Heart right ventricle (tissue), 16 donors: ENCODE measurements around the gene ZNF559. TPM values are rescaled to one million over a fixed set of nuclear protein-coding genes. Genes with fewer than 3 reads are reported as not detected.

Experiments used
- ATAC-seq, 8 donors: fragments of 200-7000 bp; cut with Tn5 transposase; one replicate each; pipeline ENCODE4 v1.9.1; 2020; ENCODE audit warnings: mild to moderate bottlenecking in 8 of 8, moderate library complexity in 8 of 8, moderate number of reproducible peaks in 1 of 8
- DNase-seq, 2 donors: peaks; one replicate each; pipeline ENCODE4 v3.0.0-alpha.2; 2020
- H3K27ac ChIP-seq, 10 donors: fragments of 200-600 bp; sonication (generic) in 2 of 10; one replicate each; pipeline versions ENCODE4 v1.5.0 to v1.8.0; 2020 to 2022; ENCODE audit warnings: mild to moderate bottlenecking in 3 of 10
- H3K27me3 ChIP-seq, 7 donors: fragments of 200-600 bp; one replicate each; pipeline ENCODE4 v1.8.0; 2021 to 2022; ENCODE audit warnings: mild to moderate bottlenecking in 2 of 7
- H3K36me3 ChIP-seq, 9 donors: fragments of 200-600 bp; sonication (generic) in 1 of 9; one replicate each; pipeline versions ENCODE4 v1.5.0 to v1.8.0; 2020 to 2022; ENCODE audit warnings: mild to moderate bottlenecking in 2 of 9
- H3K4me1 ChIP-seq, 9 donors: fragments of 200-600 bp; sonication (generic) in 1 of 9; one replicate each; pipeline versions ENCODE4 v1.5.0 to v1.8.0; 2020 to 2022; ENCODE audit warnings: mild to moderate bottlenecking in 4 of 9
- H3K4me3 ChIP-seq, 10 donors: fragments of 200-600 bp; sonication (generic) in 2 of 10; one replicate each; pipeline versions ENCODE4 v1.5.0 to v1.8.0; 2020 to 2022; ENCODE audit warnings: mild to moderate bottlenecking in 7 of 10, moderate library complexity in 2 of 10
- H3K9me3 ChIP-seq, 11 donors: fragments of 200-600 bp in 10 of 11; sonication (generic) in 2 of 11; one replicate each; pipeline versions ENCODE4 v1.5.0 to v1.8.0; 2013 to 2022; ENCODE audit warnings: mild to moderate bottlenecking in 2 of 11, control low read depth in 1 of 11, moderate library complexity in 1 of 11
- CTCF ChIP-seq, 9 donors: fragments of 200-600 bp; sonication (generic) in 2 of 9; IDR thresholded peaks; one replicate each; pipeline versions ENCODE4 v1.5.0 to v1.8.0; 2021 to 2022; ENCODE audit warnings: antibody characterized with exemption in 9 of 9, mild to moderate bottlenecking in 5 of 9, moderate library complexity in 1 of 9
- WGBS, 2 donors: extraction: QIAGEN DNeasy Blood & Tissue Kit; methylation state at CpG; one replicate each; pipeline ENCODE4 v1.1.7; 2013; ENCODE audit warnings: inconsistent platforms in 1 of 2; 5-methylcytosine and 5-hydroxymethylcytosine counted together
- intact Hi-C, 10 donors: fragments of 100-400 bp; cut with DNase I; formaldehyde crosslinking; loops; one replicate each; pipeline versions ENCODE4 v1.11.1 to v1.14.2; 2022
- polyA plus RNA-seq, 2 donors: library from polyadenylated mRNA; stranded (reverse); fragments of 200-250 nt; gene quantifications; one replicate each; pipeline ENCODE4 v1.2.3, GENCODE V29; 2013
- total RNA-seq, 10 donors: library from RNA; stranded (reverse); fragmentation: NEBNext Ultra II Directional in 3 of 10; extraction: Animal tissue kit (Norgen Biotek cat#: 25700) in 3 of 10; gene quantifications; one replicate each; pipeline versions ENCODE4 v1.2.1 to v1.2.4, GENCODE V29; 2021 to 2023
- donor health status: Arrhythmogenic right ventricular cardiomyopathy.
- donor health status: ischemic (EF 13 %, LVEDD 7.1; RV severe dilation, severe dysfunction).
- donor health status: healthy with polysubstance abuse.
- donor health status: DM: no; HTN: yes; CAD: no.
- donor health status: DM: no; HTN: no; CAD: no.
- donor health status: ischemic (EF 25% LVEDD 6.9; RV normal size, moderate dysfunction).
- donor health status: ischemic (EF 25% LVEDD 5.7; RV mildly dilated, moderate dysfunction).
- donor health status: healthy.
- donor health status: DM: yes; HTN: yes; CAD: no.
- donor health status: Ischemic cardiomyopathy.
- donor health status: ischemic (EF 35%, LVEDD 5.7; RV mildly dilated, moderate dysfunction).
- donor health status: nonischemic (EF 11% LVEDD 7.7; RV severe dilation, severe dysfunction).
- donor health status: DM: yes; HTN: yes; CAD: no.
- donor health status: PGD.
- donor health status: ischemic (EF 29% LVEDD 5.4; RV normal size, mild dysfunction).
- donor health status: nonischemic (EF 23%, LVEDD 6.1; RV moderate dilation, normal function).

Gene ZNF559
- total and polyA plus RNA-seq, 12 donors: 9.8 to 42.8 (median 17.5) TPM

- DNase-seq (no peak), ATAC-seq (no peak)
- Histone ChIP-seq H3K36me3 (peaks cover 0 to 100% (median 43%) of the 10 kb centered on the region in 9 donors), H3K9me3 (peaks cover 3 to 100% (median 95%) of the 10 kb centered on the region in 11 donors), H3K4me1 (no peaks in the 10 kb centered on the region), H3K27me3 (no peaks in the 10 kb centered on the region), H3K27ac (no peak overlapping the region), H3K4me3 (no peak overlapping the region)
- intact Hi-C loops: no loop called here
- no peak for TF ChIP-seq CTCF (IDR thresholded peaks at IDR 0.05)
Measured at GRCh38 chr19:9353011-9353410, 29.0 kb downstream of the ZNF559 start.

- TF ChIP-seq CTCF (IDR thresholded peaks at IDR 0.05): no peak
- intact Hi-C loops: no loop called here
- H3K9me3 ChIP-seq: peaks cover 0 to 100% (median 94%) of the 10 kb centered on the region in 11 donors
- 88 to 91% methylated on average over 2 of the region's 2 CpGs for WGBS, 2 donors
- no peaks in the 10 kb centered on the region for H3K27me3 ChIP-seq
- no peak for DNase-seq
- H3K4me1 ChIP-seq: no peaks in the 10 kb centered on the region
- no peak overlapping the region for H3K4me3 ChIP-seq
- no peak for ATAC-seq
- no peak overlapping the region for H3K27ac ChIP-seq
- H3K36me3 ChIP-seq: peaks cover 0 to 100% (median 48%) of the 10 kb centered on the region in 9 donors
Measured at GRCh38 chr19:9354651-9355050, 30.7 kb downstream of the ZNF559 start.

- intact Hi-C loops: no loop called here
- Histone ChIP-seq H3K27me3 (no peaks in the 10 kb centered on the region), H3K4me3 (peak within 1 kb of the TSS in 6 of 10 donors; percentile 21 to 47 (median 39))
Measured at GRCh38 chr19:9362905-9363304, 38.9 kb downstream of the ZNF559 start, which contains the start of gene ZNF177. Gene ZNF177 (plus strand): TSS chr19:9363013. CDS start chr19:9378312, 15,299 bp downstream.

GRCh38 chr19:9370738-9371619 is 47.0 kb downstream of the ZNF559 start:
- H3K4me3 ChIP-seq: no peak overlapping the region
- H3K4me1 ChIP-seq: no peaks in the 10 kb centered on the region
- ATAC-seq: no peak
- WGBS, 2 donors: 90 to 95% methylated on average over 6 of the region's 6 CpGs
- no peak overlapping the region for H3K27ac ChIP-seq
- no peak for DNase-seq
- H3K27me3 ChIP-seq: no peaks in the 10 kb centered on the region
- intact Hi-C loops: no loop called here
- H3K9me3 ChIP-seq: peaks cover 0 to 100% (median 92%) of the 10 kb centered on the region in 11 donors
- no peak for TF ChIP-seq CTCF (IDR thresholded peaks at IDR 0.05)
- H3K36me3 ChIP-seq: peaks cover 0 to 100% (median 40%) of the 10 kb centered on the region in 9 donors

More at GRCh38 chr19:9362905-9363304, 38.9 kb downstream of the ZNF559 start, which contains the start of gene ZNF177:
- TF ChIP-seq CTCF (IDR thresholded peaks at IDR 0.05): no peak
- DNase-seq (no peak), ATAC-seq (peak in 4 of 8 donors; percentile 22 to 83 (median 49))
- WGBS, 2 donors: 1 to 2% methylated on average over 28 of the region's 28 CpGs
- Histone ChIP-seq H3K27ac (no peak within 1 kb of the TSS), H3K36me3 (peaks cover 0 to 98% (median 18%) of the 10 kb centered on the region in 9 donors), H3K4me1 (no peaks in the 10 kb centered on the region), H3K9me3 (peaks cover 2 to 100% (median 70%) of the 10 kb centered on the region in 11 donors)
